Measurements from ENCODE around the gene HTR1B. TPM values are rescaled to one million over a fixed set of nuclear protein-coding genes. Genes with fewer than 3 reads are reported as not detected.

Gene HTR1B
- total and polyA plus RNA-seq, 9 donors = 0.12 to 0.63 (median 0.30) TPM; not detected in 3

- no peak overlapping the region for H3K27ac ChIP-seq
- H3K4me1 ChIP-seq (ENCODE audit: insufficient read depth) = no peaks in the 10 kb centered on the region
- TF ChIP-seq EP300 (IDR thresholded peaks at IDR 0.05) (no peak), POLR2A (IDR thresholded peaks at IDR 0.05) (no peak)
- TF ChIP-seq, protein P1, sequence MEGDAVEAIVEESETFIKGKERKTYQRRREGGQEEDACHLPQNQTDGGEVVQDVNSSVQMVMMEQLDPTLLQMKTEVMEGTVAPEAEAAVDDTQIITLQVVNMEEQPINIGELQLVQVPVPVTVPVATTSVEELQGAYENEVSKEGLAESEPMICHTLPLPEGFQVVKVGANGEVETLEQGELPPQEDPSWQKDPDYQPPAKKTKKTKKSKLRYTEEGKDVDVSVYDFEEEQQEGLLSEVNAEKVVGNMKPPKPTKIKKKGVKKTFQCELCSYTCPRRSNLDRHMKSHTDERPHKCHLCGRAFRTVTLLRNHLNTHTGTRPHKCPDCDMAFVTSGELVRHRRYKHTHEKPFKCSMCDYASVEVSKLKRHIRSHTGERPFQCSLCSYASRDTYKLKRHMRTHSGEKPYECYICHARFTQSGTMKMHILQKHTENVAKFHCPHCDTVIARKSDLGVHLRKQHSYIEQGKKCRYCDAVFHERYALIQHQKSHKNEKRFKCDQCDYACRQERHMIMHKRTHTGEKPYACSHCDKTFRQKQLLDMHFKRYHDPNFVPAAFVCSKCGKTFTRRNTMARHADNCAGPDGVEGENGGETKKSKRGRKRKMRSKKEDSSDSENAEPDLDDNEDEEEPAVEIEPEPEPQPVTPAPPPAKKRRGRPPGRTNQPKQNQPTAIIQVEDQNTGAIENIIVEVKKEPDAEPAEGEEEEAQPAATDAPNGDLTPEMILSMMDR (IDR thresholded peaks at IDR 0.05) = no peak
- intact Hi-C loops (cut with DNase I) = no loop called here
- no peaks in the 10 kb centered on the region for H3K27me3 ChIP-seq
- H3K36me3 ChIP-seq = no peaks in the 10 kb centered on the region
- H3K9me3 ChIP-seq = no peaks in the 10 kb centered on the region
- H3K4me3 ChIP-seq = no peak overlapping the region
- DNase-seq = no peak
- WGBS, 3 donors = 64 to 82% (median 77%) methylated on average over 1 of the region's 1 CpG
Observed at GRCh38 chr6:77470983-77471382, 7.7 kb upstream of the HTR1B start.

GRCh38 chr6:77468939-77469338 is 5.6 kb upstream of the HTR1B start:
- Histone ChIP-seq H3K27ac (no peak overlapping the region), H3K36me3 (no peaks in the 10 kb centered on the region), H3K27me3 (no peaks in the 10 kb centered on the region), H3K4me1 (ENCODE audit: insufficient read depth) (no peaks in the 10 kb centered on the region), H3K4me3 (no peak overlapping the region), H3K9me3 (no peaks in the 10 kb centered on the region)
- TF ChIP-seq EP300 (IDR thresholded peaks at IDR 0.05) (no peak), POLR2A (IDR thresholded peaks at IDR 0.05) (no peak)
- TF ChIP-seq, protein P1 (IDR thresholded peaks at IDR 0.05) = no peak
- no peak for DNase-seq
- intact Hi-C loops (cut with DNase I) = no loop called here
- 84 to 91% (median 89%) methylated on average over 6 of the region's 6 CpGs for WGBS, 3 donors

DNA sequence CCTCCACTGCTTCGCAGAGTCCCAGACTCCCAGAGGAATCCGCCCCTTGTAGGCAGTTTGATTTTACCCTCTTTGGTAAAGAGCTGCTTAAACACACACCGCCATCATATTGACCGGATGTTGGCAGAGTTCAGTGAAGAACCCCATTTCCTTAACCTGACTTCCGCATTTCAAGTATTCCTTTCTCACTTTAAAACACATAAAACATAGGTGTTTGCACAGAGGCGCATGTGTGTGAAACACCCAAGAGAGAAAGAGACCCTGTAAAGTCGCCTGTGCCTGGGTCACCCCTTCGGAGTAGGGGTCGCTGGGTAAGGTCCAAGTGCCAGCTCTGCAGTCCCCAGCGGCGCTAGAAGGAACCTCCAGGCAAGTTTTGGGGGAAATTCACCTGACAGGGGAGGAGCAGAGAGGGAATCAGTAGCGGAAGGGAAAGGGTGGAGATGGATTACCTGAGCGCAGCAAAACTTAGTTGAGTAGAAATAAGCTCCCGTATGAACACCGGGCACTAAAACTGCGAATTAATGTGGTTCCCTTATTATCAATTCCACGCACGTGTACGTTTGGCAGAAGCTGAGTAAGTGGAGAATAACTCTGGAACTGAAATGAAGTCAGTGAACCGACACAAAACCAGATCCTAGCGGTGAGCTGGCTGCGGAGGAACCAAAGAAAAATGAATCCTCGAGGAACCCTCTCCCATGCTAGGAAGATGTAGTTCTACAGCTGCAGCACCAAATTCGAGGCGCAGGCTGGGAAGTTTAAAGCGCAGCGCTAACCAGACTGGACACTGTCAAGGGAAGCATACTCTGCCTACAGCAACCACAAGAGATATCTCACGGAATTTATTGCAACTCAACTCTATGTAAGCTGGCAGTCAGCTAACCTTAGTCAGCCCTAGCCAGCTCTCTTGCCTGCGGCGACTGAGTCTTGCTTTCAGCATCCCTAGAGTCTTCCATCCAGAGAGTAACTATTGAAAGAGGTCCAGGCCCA is 3.5 kb upstream of the HTR1B start:
- WGBS, 3 donors = 12 to 13% (median 12%) methylated on average over 30 of the region's 30 CpGs
- H3K4me1 ChIP-seq (ENCODE audit: insufficient read depth) = no peaks in the 10 kb centered on the region

GRCh38 chr6:77466055-77466450 is 2.8 kb upstream of the HTR1B start:
- Histone ChIP-seq H3K27ac (no peak overlapping the region), H3K9me3 (no peaks in the 10 kb centered on the region), H3K27me3 (no peaks in the 10 kb centered on the region), H3K4me1 (ENCODE audit: insufficient read depth) (no peaks in the 10 kb centered on the region), H3K4me3 (peak overlapping the region; percentile 36), H3K36me3 (no peaks in the 10 kb centered on the region)
- DNase-seq = peak in 2 of 5 donors; percentile 39 to 44
- TF ChIP-seq, protein P1 (IDR thresholded peaks at IDR 0.05) = no peak
- TF ChIP-seq POLR2A (IDR thresholded peaks at IDR 0.05) = no peak
- TF ChIP-seq EP300 (IDR thresholded peaks at IDR 0.05) = no peak
- 1 to 2% (median 1%) methylated on average over 17 of the region's 17 CpGs for WGBS, 3 donors
- intact Hi-C loops (cut with DNase I) = no loop called here

More for the DNA sequence above, 3.5 kb upstream of the HTR1B start:
- intact Hi-C loops (cut with DNase I) = no loop called here
- H3K4me3 ChIP-seq = peak overlapping the region; percentile 36
- peak in 1 of 5 donors; percentile 14 for DNase-seq
- H3K27ac ChIP-seq = no peak overlapping the region
- no peaks in the 10 kb centered on the region for H3K36me3 ChIP-seq
- H3K27me3 ChIP-seq = no peaks in the 10 kb centered on the region
- H3K9me3 ChIP-seq = no peaks in the 10 kb centered on the region
- TF ChIP-seq, protein P1 (IDR thresholded peaks at IDR 0.05) = no peak
- TF ChIP-seq EP300 (IDR thresholded peaks at IDR 0.05) = no peak
- no peak for TF ChIP-seq POLR2A (IDR thresholded peaks at IDR 0.05)
